IMR-90 (cell line): ENCODE results near the gene HNRNPAB. TPM values are rescaled to one million over a fixed set of nuclear protein-coding genes. Genes with fewer than 3 reads are reported as not detected.

ENCODE experiments used
- ATAC-seq: fragments of 200-7000 bp; cut with Tn5 transposase; 2 replicates; pipeline ENCODE4 v1.9.1; 2020; ENCODE audit warnings: low read depth, mild to moderate bottlenecking, moderate library complexity
- BruUV-seq: library from RNA; stranded (reverse); fragments of 400-500 nt; replicated peaks from 2 replicates; lab custom pipeline; 2021; lab: Mats Ljungman, UMichigan
- CTCF ChIA-PET: fragments of 300-600 bp; formaldehyde crosslinking; extraction: SDS; loops from one replicate; lab custom pipeline; 2021; ENCODE audit warnings: antibody characterized with exemption; lab: Yijun Ruan, JAX
- POLR2A ChIA-PET: fragments of 300-600 bp; sonication (Branson Sonifier 250); formaldehyde crosslinking; loops from one replicate; lab custom pipeline; 2022; ENCODE audit warnings: antibody characterized with exemption; ENCODE audit not compliant: unreplicated experiment; lab: Charles Lee
- DNase-seq: peaks from one replicate; pipeline ENCODE4 v3.0.0; 2013
- H2AFZ ChIP-seq: replicated peaks from 2 replicates; pipeline ENCODE3; 2013; ENCODE audit warnings: low read length, mild to moderate bottlenecking; ENCODE audit not compliant: poor library complexity
- H2AK5ac ChIP-seq: 2 replicates; pipeline ENCODE4 v1.6.1; 2013; ENCODE audit warnings: low read depth, low read length, inconsistent platforms
- H2AK9ac ChIP-seq: replicated peaks from 2 replicates; pipeline ENCODE3; 2013; ENCODE audit warnings: mild to moderate bottlenecking, low read depth, low read length, moderate library complexity; ENCODE audit not compliant: poor library complexity
- H2BK120ac ChIP-seq: 2 replicates; pipeline ENCODE4 v1.6.1; 2013; ENCODE audit warnings: low read depth, low read length, inconsistent platforms
- H2BK15ac ChIP-seq: 3 replicates; pipeline ENCODE4 v1.6.1; 2013; ENCODE audit warnings: low read depth, low read length, inconsistent platforms
- H2BK20ac ChIP-seq: 2 replicates; pipeline ENCODE4 v1.6.1; 2013; ENCODE audit warnings: low read depth, mild to moderate bottlenecking, inconsistent platforms, low read length, moderate library complexity
- H2BK5ac ChIP-seq: 2 replicates; pipeline ENCODE4 v1.6.1; 2013; ENCODE audit warnings: mild to moderate bottlenecking, low read depth, low read length, inconsistent platforms; ENCODE audit not compliant: poor library complexity, severe bottlenecking
- H3K14ac ChIP-seq: replicated peaks from 2 replicates; pipeline ENCODE4 v1.6.1; 2013; ENCODE audit warnings: low read depth, low read length, inconsistent platforms
- H3K18ac ChIP-seq: 2 replicates; pipeline ENCODE4 v1.6.1; 2013; ENCODE audit warnings: low read depth, low read length, control low read depth
- H3K23ac ChIP-seq: 2 replicates; pipeline ENCODE4 v1.6.1; 2013; ENCODE audit warnings: low read depth, low read length, inconsistent platforms
- H3K27ac ChIP-seq: 2 replicates; pipeline ENCODE4 v1.5.1; 2013; ENCODE audit warnings: mild to moderate bottlenecking, control low read depth, low read length; ENCODE audit not compliant: insufficient read depth
- H3K27me3 ChIP-seq: 2 replicates; pipeline ENCODE4 v1.6.1; 2013; ENCODE audit warnings: low read length; ENCODE audit not compliant: control insufficient read depth, insufficient read depth
- H3K36me3 ChIP-seq: 2 replicates; pipeline ENCODE4 v1.6.1; 2013; ENCODE audit warnings: low read length, mixed read lengths; ENCODE audit not compliant: control insufficient read depth, insufficient read depth
- H3K4ac ChIP-seq: 2 replicates; pipeline ENCODE4 v1.6.1; 2013; ENCODE audit warnings: low read depth, low read length, inconsistent platforms
- H3K4me1 ChIP-seq: 2 replicates; pipeline ENCODE4 v1.6.1; 2013; ENCODE audit warnings: low read length, mixed read lengths; ENCODE audit not compliant: control insufficient read depth, insufficient read depth
- H3K4me2 ChIP-seq: 2 replicates; pipeline ENCODE4 v1.6.1; 2013; ENCODE audit warnings: low read depth, mild to moderate bottlenecking, control low read depth, low read length, moderate library complexity
- H3K4me3 ChIP-seq: 2 replicates; pipeline ENCODE4 v1.5.1; 2013; ENCODE audit warnings: low read depth, mild to moderate bottlenecking, control low read depth, low read length, moderate library complexity; ENCODE audit not compliant: insufficient read depth
- H3K56ac ChIP-seq: 2 replicates; pipeline ENCODE4 v1.6.1; 2013; ENCODE audit warnings: low read length, inconsistent platforms; ENCODE audit not compliant: insufficient read depth; ENCODE audit errors: extremely low read depth
- H3K79me1 ChIP-seq, 2 experiments: 2 replicates each; pipeline ENCODE4 v1.6.1; 2013; ENCODE audit warnings: low read length in 2 of 2, inconsistent platforms in 1 of 2, low read depth in 1 of 2
- H3K9ac ChIP-seq: 2 replicates; pipeline ENCODE4 v1.6.1; 2013; ENCODE audit warnings: low read depth, low read length, control low read depth
- H3K9me1 ChIP-seq: 2 replicates; pipeline ENCODE4 v1.6.1; 2013; ENCODE audit warnings: low read length, inconsistent platforms; ENCODE audit not compliant: insufficient read depth
- H3K9me3 ChIP-seq: 2 replicates; pipeline ENCODE4 v1.6.1; 2013; ENCODE audit warnings: low read length; ENCODE audit not compliant: control insufficient read depth, insufficient read depth
- H4K20me1 ChIP-seq: 2 replicates; pipeline ENCODE4 v1.6.1; 2013; ENCODE audit warnings: low read length, inconsistent platforms; ENCODE audit not compliant: insufficient read depth
- H4K5ac ChIP-seq: 2 replicates; pipeline ENCODE4 v1.6.1; 2013; ENCODE audit warnings: mild to moderate bottlenecking, low read depth, low read length, control low read depth
- H4K8ac ChIP-seq, 2 experiments: 2 replicates each; pipeline ENCODE4 v1.6.1; 2013; ENCODE audit warnings: low read depth in 2 of 2, low read length in 2 of 2, control low read depth in 1 of 2, inconsistent platforms in 1 of 2
- H4K91ac ChIP-seq: 2 replicates; pipeline ENCODE4 v1.6.1; 2013; ENCODE audit warnings: low read depth, low read length, inconsistent platforms; ENCODE audit not compliant: insufficient read depth
- CTCF ChIP-seq: conservative IDR thresholded peaks from 2 replicates; pipeline ENCODE4 v1.5.1; 2012; ENCODE audit warnings: mild to moderate bottlenecking, low read depth, low read length, improper control_type of control experiment
- ELK1 ChIP-seq: fragments of 150-350 bp; IDR thresholded peaks from 2 replicates; pipeline ENCODE4 v1.6.1; 2016; ENCODE audit warnings: low read depth, mild to moderate bottlenecking, low read length, moderate library complexity, borderline replicate concordance
- FOS ChIP-seq: fragments of 150-350 bp; IDR thresholded peaks from 2 replicates; pipeline ENCODE4 v1.6.1; 2016; ENCODE audit warnings: low read depth, low read length
- MAFK ChIP-seq: IDR thresholded peaks from 2 replicates; pipeline ENCODE4 v1.6.1; 2012; ENCODE audit warnings: low read depth, low read length, improper control_type of control experiment
- RAD21 ChIP-seq: IDR thresholded peaks from 2 replicates; pipeline ENCODE4 v1.6.1; 2012; ENCODE audit warnings: low read length, improper control_type of control experiment
- RCOR1 ChIP-seq: IDR thresholded peaks from 2 replicates; pipeline ENCODE4 v1.6.1; 2012; ENCODE audit warnings: mild to moderate bottlenecking, low read length, improper control_type of control experiment; ENCODE audit not compliant: insufficient replicate concordance
- RFX5 ChIP-seq: IDR thresholded peaks from 2 replicates; pipeline ENCODE4 v1.8.0; 2012; ENCODE audit warnings: low read depth, mild to moderate bottlenecking, low read length, moderate library complexity
- SMC3 ChIP-seq: fragments of 150-350 bp; IDR thresholded peaks from 2 replicates; pipeline ENCODE4 v1.6.1; 2016; ENCODE audit warnings: low read depth, mild to moderate bottlenecking, antibody characterized with exemption, low read length, moderate library complexity
- WGBS, 2 experiments: methylation state at CpG; one replicate each; pipeline versions ENCODE4 v1.1.5 to v1.1.7; 2013; ENCODE audit warnings: missing lambda C conversion rate in 2 of 2; ENCODE audit not compliant: insufficient read length in 1 of 2; ENCODE audit errors: extremely low coverage in 2 of 2; 5-methylcytosine and 5-hydroxymethylcytosine counted together
- dilution Hi-C: fragments of 300-500 bp; cut with HindIII; formaldehyde crosslinking; loops from one replicate; pipeline ENCODE4 v1.14.3; 2018; ENCODE audit warnings: low sequenced_read_pairs; ENCODE audit not compliant: unreplicated experiment
- in situ Hi-C: fragments of 300-500 bp; cut with MboI; formaldehyde crosslinking; loops from 3 replicates; pipeline ENCODE4 v1.14.3; 2019; ENCODE audit warnings: low sequenced_read_pairs, inconsistent platforms, mixed read lengths
- intact Hi-C: fragments of 100-400 bp; cut with micrococcal nuclease; formaldehyde crosslinking; loops from 2 replicates; pipeline ENCODE4 v1.10.0; 2022
- polyA plus RNA-seq, 3 experiments: library from polyadenylated mRNA; depleted of rRNA; stranded (reverse); fragments of >200 nt; gene quantifications; 2 replicates each; pipeline ENCODE4 v1.2.3, GENCODE V29; 2012; ENCODE audit warnings: low replicate concordance in 1 of 3
- total RNA-seq: library from RNA; depleted of rRNA; stranded (reverse); fragments of >200 nt; gene quantifications from 2 replicates; pipeline ENCODE4 v1.2.3, GENCODE V29; 2012

Gene HNRNPAB
- total and polyA plus RNA-seq, 2 of the 4 experiments (the other 2 are of a cell fraction), result 32.1 to 128 TPM

- Histone ChIP-seq H4K20me1 (peaks cover 6% of the 10 kb centered on the region; the same call in 1 of the 2 replicates), H2AFZ (peak overlapping the region; percentile 56), H3K4me3 (no peak overlapping the region), H3K9me1 (peaks cover 20% of the 10 kb centered on the region), H3K18ac (no peak overlapping the region), H3K56ac (no peak overlapping the region), H2BK15ac (no peak overlapping the region), H3K27ac (no peak overlapping the region), H3K9me3 (no peaks in the 10 kb centered on the region), H2AK9ac (peak overlapping the region; percentile 58), H2BK120ac (no peak overlapping the region), H3K36me3 (peaks cover 4% of the 10 kb centered on the region), H3K27me3 (no peaks in the 10 kb centered on the region), H3K79me1 (peaks cover 19 to 21% of the 10 kb centered on the region in 2 experiments), H3K14ac (no peak overlapping the region), H3K4ac (no peak overlapping the region), H2AK5ac (no peak overlapping the region), H2BK5ac (no peak overlapping the region), H3K4me1 (peaks cover 9% of the 10 kb centered on the region), H3K9ac (no peak overlapping the region), H3K23ac (no peak overlapping the region), H4K5ac (no peak overlapping the region), H3K4me2 (no peak overlapping the region), H4K8ac (no peak overlapping the region; a peak in 1 of 4 replicates), H4K91ac (no peak overlapping the region), H2BK20ac (no peak overlapping the region)
- dilution Hi-C loops, result no loop called here
- peak; percentile 41 for DNase-seq
- 22% methylated on average over 6 of the region's 12 CpGs; no CpG with 5 or more reads in 1 of the 2 experiments for WGBS, 2 experiments
- TF ChIP-seq MAFK, result no peak
- TF ChIP-seq RAD21, result peak; percentile 64
- no peak for TF ChIP-seq FOS
- peak; percentile 69 for TF ChIP-seq CTCF
- TF ChIP-seq ELK1, result no peak
- TF ChIP-seq RFX5, result no peak
- no peak for TF ChIP-seq RCOR1
- peak; percentile 45; the same call in 1 of the 2 replicates for TF ChIP-seq SMC3
- CTCF ChIA-PET, result no interaction called here
- in situ Hi-C loops, result no loop called here
- intact Hi-C loops, result loop anchor here (1.0 to 5.0 kb wide), 2 partner anchors 316 to 392 kb away; partner anchors contain the start of gene CLK4
- POLR2A ChIA-PET, result no interaction called here
- no TSS peak for BruUV-seq
- ATAC-seq, result 0 out of 2 replicates have a peak, but pooled peaks have one; percentile 12
These were observed 30.6 kb downstream of the HNRNPAB start for GRCh38 chr5:178234750-178235587.
